Measurements from ENCODE around the gene TRERF1.

DNA sequence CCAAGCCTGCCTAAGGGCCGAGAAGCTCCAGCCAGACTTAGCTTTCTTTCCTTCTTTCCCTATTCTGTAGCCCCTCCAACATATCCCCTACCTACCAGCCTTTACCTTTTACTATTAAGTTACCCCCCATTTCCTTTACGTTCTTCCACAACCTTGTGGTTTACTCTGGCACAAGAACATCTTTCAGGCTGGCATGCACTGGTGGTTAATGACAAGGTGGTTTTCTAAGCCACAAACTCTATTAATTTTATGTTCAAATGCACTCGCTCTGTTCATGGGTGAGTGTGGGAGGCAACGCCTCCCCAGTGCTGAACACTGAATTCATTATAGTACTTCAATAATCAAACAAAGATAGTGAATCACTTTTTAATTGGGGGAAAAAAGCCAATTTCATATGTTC lies 64.4 kb downstream of the TRERF1 start:
- TF ChIP-seq POLR2A (IDR thresholded peaks at IDR 0.05; ENCODE audit: low read length) (no peak), GATA1 (IDR thresholded peaks at IDR 0.05; ENCODE audit: low read depth, low read length) (no peak)
